K562 (cell line): ENCODE data around the gene ZNRF2.

Experiments
- BRCA1 ChIP-seq, 2 experiments: fragments of 450-650 bp in 1 of 2; sonication (generic) in 1 of 2; formaldehyde crosslinking in 1 of 2; IDR thresholded peaks; 2 replicates each; pipeline versions ENCODE4 v1.5.0 to v1.6.1; 2017 to 2020; ENCODE audit warnings: mild to moderate bottlenecking in 1 of 2, missing genetic modification reagents in 1 of 2
- CHD2 ChIP-seq: IDR thresholded peaks from 2 replicates; pipeline ENCODE4 v1.6.1; 2011; ENCODE audit warnings: low read depth, low read length
- GATAD2A ChIP-seq: fragments of 450-650 bp; IDR thresholded peaks from 2 replicates; pipeline ENCODE4 v1.6.1; 2017
- HDAC2 ChIP-seq: fragments of 450-650 bp; IDR thresholded peaks from 2 replicates; pipeline ENCODE4 v1.6.1; 2016; ENCODE audit warnings: mild to moderate bottlenecking
- HNRNPUL1 ChIP-seq: fragments of 200-400 bp; formaldehyde crosslinking; IDR thresholded peaks from 2 replicates; pipeline ENCODE4 v1.6.1; 2017; ENCODE audit warnings: low read length
- POLR2A ChIP-seq: fragments of 450-650 bp; conservative IDR thresholded peaks from 2 replicates; pipeline ENCODE4 v1.6.1; 2016
- SP1 ChIP-seq: sonication (generic); formaldehyde crosslinking; IDR thresholded peaks from 2 replicates; pipeline ENCODE4 v1.8.1; 2022; ENCODE audit warnings: mild to moderate bottlenecking, missing genetic modification reagents
- ZNF184 ChIP-seq: sonication (generic); formaldehyde crosslinking; IDR thresholded peaks from 2 replicates; pipeline ENCODE4 v1.5.0; 2020; ENCODE audit warnings: missing genetic modification reagents
- TF ChIP-seq, protein P1 (sequence below): fragments of 450-650 bp; formaldehyde crosslinking; conservative IDR thresholded peaks from 2 replicates; pipeline ENCODE4 v1.4.0; 2022; ENCODE audit warnings: mild to moderate bottlenecking, missing genetic modification characterization
- TF ChIP-seq, protein P2 (sequence below): fragments of 150-350 bp; IDR thresholded peaks from 2 replicates; pipeline ENCODE4 v1.6.1; 2014; ENCODE audit warnings: low read depth, mild to moderate bottlenecking, low read length, borderline replicate concordance
- TF ChIP-seq, protein P3 (sequence below): sonication (generic); formaldehyde crosslinking; IDR thresholded peaks from 2 replicates; pipeline ENCODE4 v1.8.1; 2023; ENCODE audit warnings: mild to moderate bottlenecking, missing genetic modification reagents

DNA sequence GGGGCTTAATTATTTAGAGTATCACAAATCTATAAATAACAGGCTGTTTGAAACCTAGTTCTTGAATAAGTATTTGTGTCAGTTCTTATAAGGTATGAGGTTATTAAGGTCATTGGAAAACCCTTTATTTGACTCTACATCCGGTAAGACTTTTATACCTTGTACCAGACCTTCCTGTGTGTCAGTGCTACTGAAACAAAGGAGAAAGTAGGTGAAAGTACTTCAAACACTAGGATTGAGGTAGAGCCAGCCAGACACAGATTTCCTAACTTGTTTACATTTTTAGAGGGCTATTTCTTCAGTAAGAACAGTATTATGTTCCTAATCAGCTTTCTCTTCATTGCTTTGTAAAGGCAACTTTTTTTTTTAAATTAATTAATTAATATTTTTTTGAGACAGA, 93.9 kb downstream of the ZNRF2 start:
- no peak for TF ChIP-seq ZNF184 (CRISPR knock-in tag)
- TF ChIP-seq, protein P1, sequence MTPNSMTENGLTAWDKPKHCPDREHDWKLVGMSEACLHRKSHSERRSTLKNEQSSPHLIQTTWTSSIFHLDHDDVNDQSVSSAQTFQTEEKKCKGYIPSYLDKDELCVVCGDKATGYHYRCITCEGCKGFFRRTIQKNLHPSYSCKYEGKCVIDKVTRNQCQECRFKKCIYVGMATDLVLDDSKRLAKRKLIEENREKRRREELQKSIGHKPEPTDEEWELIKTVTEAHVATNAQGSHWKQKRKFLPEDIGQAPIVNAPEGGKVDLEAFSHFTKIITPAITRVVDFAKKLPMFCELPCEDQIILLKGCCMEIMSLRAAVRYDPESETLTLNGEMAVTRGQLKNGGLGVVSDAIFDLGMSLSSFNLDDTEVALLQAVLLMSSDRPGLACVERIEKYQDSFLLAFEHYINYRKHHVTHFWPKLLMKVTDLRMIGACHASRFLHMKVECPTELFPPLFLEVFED (CRISPR knock-in tag): no peak
- no peak for TF ChIP-seq CHD2
- no peak for TF ChIP-seq BRCA1 (IDR thresholded peaks at IDR 0.05)
- no peak for TF ChIP-seq BRCA1 (CRISPR knock-in tag; IDR thresholded peaks at IDR 0.05)
- no peak for TF ChIP-seq HDAC2
- no peak for TF ChIP-seq POLR2A
- TF ChIP-seq GATAD2A: no peak
- TF ChIP-seq HNRNPUL1: no peak
- TF ChIP-seq, protein P2, sequence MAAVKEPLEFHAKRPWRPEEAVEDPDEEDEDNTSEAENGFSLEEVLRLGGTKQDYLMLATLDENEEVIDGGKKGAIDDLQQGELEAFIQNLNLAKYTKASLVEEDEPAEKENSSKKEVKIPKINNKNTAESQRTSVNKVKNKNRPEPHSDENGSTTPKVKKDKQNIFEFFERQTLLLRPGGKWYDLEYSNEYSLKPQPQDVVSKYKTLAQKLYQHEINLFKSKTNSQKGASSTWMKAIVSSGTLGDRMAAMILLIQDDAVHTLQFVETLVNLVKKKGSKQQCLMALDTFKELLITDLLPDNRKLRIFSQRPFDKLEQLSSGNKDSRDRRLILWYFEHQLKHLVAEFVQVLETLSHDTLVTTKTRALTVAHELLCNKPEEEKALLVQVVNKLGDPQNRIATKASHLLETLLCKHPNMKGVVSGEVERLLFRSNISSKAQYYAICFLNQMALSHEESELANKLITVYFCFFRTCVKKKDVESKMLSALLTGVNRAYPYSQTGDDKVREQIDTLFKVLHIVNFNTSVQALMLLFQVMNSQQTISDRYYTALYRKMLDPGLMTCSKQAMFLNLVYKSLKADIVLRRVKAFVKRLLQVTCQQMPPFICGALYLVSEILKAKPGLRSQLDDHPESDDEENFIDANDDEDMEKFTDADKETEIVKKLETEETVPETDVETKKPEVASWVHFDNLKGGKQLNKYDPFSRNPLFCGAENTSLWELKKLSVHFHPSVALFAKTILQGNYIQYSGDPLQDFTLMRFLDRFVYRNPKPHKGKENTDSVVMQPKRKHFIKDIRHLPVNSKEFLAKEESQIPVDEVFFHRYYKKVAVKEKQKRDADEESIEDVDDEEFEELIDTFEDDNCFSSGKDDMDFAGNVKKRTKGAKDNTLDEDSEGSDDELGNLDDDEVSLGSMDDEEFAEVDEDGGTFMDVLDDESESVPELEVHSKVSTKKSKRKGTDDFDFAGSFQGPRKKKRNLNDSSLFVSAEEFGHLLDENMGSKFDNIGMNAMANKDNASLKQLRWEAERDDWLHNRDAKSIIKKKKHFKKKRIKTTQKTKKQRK: no peak
- TF ChIP-seq, protein P3, sequence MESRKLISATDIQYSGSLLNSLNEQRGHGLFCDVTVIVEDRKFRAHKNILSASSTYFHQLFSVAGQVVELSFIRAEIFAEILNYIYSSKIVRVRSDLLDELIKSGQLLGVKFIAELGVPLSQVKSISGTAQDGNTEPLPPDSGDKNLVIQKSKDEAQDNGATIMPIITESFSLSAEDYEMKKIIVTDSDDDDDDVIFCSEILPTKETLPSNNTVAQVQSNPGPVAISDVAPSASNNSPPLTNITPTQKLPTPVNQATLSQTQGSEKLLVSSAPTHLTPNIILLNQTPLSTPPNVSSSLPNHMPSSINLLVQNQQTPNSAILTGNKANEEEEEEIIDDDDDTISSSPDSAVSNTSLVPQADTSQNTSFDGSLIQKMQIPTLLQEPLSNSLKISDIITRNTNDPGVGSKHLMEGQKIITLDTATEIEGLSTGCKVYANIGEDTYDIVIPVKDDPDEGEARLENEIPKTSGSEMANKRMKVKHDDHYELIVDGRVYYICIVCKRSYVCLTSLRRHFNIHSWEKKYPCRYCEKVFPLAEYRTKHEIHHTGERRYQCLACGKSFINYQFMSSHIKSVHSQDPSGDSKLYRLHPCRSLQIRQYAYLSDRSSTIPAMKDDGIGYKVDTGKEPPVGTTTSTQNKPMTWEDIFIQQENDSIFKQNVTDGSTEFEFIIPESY (CRISPR knock-in tag): no peak
- no peak for TF ChIP-seq SP1
